GM08714 (cell line): ENCODE results near the gene TAGLN.
A peak's percentile ranks its signal among the peaks of the same experiment; 100 is the strongest.

Experiments used
- H3K4me3 ChIP-seq: fragments of 200-500 bp; sonication (Bioruptor generic); 2 replicates; pipeline ENCODE4 v1.5.1; 2014; ENCODE audit warnings: mild to moderate bottlenecking, low read length, inconsistent platforms
- ZNF274 ChIP-seq: IDR thresholded peaks from 2 replicates; pipeline ENCODE4 v1.6.1; 2012; ENCODE audit warnings: mild to moderate bottlenecking, low read depth, low read length

TAGLN gene

DNA sequence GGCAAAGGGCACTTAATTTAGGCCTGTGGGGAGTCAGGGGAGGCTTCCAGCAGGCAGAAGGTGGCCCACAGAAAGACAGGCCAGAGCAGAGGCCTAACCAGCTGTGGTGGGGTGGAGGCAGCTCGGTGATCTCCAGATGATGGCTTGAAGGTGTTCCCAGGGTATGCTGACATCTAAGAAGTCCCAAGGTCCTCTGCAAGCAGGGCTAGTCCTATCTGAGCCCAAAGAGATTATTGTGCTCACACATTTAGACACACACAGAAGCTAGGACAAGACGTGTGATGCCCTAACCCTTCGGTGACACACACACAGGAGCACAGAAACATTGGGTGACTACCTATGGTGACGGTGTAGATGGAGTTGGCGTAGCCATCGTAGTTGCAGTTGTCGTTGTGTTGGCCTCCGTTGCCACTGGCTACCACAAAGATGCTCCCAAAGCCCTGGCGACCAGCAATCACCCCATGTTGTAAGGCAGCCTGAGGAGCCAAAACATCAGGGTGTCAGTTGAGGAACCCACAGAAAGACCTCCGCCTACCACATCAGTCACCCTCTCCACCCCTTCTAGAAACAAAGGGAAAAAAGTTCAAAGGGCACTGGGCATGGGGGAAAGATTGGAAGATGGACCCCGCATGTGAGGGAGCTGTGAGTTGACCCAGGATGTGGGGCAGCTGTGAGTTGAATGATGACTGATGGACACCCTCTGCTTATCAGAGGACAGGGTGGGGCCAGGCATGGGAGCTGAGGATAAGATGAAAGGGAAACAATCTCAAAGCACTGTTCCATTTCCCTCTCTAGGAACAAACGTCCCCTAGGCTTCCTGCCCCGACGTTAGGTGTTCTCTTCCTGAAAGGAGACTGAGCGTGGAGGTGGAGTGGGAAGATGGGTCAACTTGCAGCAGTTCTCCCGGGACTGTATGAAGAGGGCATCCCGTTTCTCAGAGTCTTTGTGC, 24.8 kb downstream of the TAGLN start:
- TF ChIP-seq ZNF274, result no peak
- H3K4me3 ChIP-seq, result no peak overlapping the region

DNA sequence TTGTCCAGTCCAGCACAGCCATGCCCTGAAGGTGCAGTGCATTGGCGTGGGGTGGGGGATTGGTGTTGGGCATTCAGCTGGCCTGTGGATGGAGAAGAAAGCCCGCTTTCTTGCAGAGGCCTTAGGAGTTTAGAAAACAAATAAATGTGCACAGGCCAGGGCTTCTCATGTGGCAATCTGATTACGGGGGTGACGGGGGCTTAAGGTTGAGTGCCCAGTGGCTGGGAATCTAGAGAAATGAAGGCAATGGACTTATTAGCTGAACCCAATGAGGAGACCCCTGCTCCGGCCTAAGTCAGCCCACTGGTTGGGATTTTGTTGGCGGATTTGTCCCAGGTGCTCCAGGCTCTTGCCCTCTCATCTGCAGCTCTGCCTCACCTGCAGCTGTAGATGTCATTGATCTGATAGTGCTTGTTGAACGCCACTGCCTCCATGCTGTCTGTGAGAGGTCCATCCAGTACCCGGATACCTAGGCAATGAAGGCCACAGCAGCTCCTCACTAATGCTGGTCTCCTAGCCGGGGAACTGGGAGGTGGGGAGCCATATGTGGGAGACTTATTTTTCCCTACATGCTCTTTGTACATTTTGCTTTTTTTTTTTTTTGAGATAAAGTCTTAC, 26.5 kb downstream of the TAGLN start:
- TF ChIP-seq ZNF274, result no peak
- H3K4me3 ChIP-seq, result no peak overlapping the region

DNA sequence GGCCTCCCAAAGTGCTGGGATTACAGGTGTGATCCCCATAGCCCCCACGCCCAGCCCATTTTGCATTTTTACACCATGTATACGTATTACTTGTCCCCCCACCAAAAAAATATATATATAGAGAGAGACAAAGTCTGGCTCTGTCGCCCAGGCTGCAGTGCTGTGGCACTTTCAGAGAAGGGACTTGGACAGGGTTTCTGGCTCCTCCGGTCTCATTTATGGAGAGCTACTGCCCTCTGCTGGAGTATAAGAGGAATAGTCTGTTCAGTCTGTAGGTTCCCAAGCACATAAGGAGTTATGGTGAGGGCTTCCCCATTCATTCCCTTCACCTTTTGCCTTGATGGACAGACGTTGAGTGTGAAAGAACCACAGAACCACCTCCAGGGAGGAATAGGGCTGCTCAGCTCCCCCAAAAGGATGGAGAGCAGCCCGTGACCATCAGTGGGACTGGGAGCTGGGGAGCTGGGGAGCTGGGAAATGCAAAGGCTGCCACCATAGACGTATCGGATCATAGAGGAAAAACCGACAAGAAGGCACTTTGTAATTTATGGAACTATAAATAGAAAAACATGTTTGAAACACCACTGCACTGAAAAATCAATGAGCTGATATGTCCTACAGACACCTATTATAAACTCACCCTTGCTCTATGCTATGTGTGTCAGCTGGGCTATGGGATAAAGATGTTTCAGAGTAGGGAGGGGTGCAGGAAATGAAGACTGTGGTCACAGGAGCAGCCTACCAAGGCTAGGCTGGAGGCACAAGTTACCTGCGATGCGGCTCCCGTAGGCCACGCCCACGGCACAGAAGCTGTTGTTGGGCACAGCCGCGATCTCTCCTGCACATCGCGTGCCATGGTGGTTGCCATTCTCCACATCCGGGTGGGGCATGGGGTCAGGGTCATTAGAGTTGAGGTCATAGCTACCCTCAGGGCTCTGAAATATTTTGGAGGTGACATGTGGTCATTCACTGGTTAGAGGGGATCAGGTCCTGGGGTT, 27.5 kb downstream of the TAGLN start:
- no peak for TF ChIP-seq ZNF274
- no peak overlapping the region for H3K4me3 ChIP-seq

- TF ChIP-seq ZNF274, result no peak
Measured at GRCh38 chr11:117228091-117228490, 28.9 kb downstream of the TAGLN start.

DNA sequence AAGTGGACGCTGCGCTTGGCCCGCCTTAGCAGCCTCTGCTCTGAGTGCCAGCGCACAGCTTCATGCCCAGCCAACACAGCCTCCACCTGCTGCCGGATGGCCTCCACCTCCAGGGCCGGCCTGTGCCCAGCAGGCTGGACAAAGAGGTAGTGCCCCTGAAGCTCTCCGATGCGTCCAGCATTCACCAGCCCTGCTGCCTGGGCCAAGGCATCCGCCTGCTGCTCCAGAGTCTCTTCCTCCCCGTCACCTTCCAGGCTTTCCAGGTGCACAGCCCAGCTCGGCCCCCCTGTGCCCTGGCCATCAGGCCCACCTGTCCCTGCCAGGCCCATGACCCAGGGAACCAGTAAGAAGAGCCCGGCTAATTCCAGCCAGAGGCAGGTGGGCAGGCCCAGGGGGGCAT, 30.2 kb downstream of the TAGLN start:
- no peak for TF ChIP-seq ZNF274

More at GRCh38 chr11:117228091-117228490, 28.9 kb downstream of the TAGLN start:
- no peak overlapping the region for H3K4me3 ChIP-seq

GRCh38 chr11:117229931-117230285, 30.7 kb downstream of the TAGLN start:
- TF ChIP-seq ZNF274, result no peak
- peak overlapping the region; percentile 88; the same call in 1 of the 2 replicates for H3K4me3 ChIP-seq

More for the DNA sequence above, 30.2 kb downstream of the TAGLN start:
- no peak overlapping the region for H3K4me3 ChIP-seq

DNA sequence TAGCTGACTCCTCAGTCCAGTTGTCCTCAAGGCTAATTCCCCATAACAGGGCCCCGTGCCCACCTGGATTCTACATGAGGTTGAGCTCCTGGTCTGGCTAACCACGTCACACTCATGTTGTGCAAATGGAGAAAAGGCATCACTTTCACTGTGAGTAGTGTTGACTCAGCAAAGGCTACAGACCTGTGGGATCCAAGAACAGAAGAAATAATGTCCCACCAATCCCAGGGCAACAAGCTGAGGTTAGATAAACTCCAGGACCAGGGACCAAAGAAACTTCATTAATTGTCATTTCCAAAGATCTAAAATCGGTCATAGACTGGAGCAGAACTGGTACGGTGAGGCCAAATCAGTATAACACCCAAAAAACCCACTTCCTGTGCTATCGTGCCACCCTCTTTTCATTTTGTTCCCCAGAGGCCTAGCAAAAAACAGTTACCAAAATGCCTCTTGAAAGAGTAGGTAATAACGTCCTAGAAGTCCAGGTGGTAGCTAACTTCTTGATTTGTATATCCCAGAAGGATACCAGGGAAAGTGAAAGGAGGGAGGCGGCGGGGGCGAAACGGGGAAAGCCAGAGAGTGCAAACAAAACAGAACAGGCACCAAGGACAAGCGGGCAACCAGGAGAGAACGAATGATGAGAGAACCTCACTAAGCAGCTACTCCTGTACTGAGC, 31.3 kb downstream of the TAGLN start:
- peak overlapping the region; percentile 88 for H3K4me3 ChIP-seq
- no peak for TF ChIP-seq ZNF274

DNA sequence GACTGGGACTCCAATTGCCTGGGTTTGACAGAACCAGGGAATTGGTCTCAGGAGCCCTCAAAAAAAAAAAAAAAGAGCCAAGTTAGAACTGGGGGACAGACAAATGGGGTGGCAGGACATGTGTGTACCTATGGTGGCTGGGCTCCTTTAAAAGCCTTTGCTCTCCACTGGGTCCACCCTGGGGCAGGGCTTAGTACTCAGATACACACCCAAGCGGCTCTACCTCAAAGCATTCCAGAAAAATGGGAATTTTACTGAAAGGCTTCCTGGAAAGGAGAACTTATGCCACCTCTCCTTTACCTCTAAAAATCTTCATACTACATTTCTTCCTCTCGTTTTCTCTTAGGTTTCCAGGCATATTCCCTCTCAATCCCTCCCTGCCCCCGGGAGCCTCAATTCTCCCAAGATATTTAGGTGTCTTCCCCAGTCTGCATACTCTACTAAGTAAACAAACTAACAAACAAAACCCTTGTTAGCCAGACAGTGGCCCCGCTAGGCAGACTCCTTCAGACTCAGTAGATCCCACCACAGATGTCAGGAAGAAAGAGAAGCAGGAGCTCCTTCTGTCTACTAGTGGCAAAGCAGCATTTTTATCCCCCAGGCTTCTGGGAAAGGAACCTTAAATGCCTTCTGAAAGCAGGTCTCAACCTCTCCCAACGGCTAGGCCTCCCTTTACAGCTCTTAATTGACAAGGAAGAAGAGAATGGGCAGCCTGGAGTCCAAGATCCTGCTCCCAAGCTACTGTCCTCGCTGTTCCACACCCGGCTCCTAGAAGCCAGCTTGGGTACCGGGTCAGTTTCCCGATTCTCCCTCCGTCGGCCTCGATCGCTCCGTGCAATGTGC, 32.0 kb downstream of the TAGLN start:
- H3K4me3 ChIP-seq, result peak overlapping the region; percentile 88
- TF ChIP-seq ZNF274, result no peak

DNA sequence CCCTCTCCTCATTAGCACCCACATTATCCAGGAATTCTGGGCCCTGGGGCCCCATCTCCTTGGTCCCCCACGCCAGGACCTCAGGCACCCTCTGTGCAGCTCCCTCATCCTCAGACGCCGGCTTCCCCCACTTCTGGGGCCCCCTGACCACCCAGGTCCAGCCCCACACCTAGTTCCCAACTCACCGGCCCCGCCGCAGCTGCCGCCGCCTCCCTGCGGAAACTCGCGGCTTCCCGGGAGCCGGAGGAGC, 32.6 kb downstream of the TAGLN start, which contains the start of gene PCSK7:
TSS of gene PCSK7 (minus strand) at position 232 of the 250 bp plus-strand sequence. CDS start 2,229 bp downstream, outside the sequence.
- TF ChIP-seq ZNF274, result no peak
- H3K4me3 ChIP-seq, result peak within 1 kb of the TSS; percentile 88

DNA sequence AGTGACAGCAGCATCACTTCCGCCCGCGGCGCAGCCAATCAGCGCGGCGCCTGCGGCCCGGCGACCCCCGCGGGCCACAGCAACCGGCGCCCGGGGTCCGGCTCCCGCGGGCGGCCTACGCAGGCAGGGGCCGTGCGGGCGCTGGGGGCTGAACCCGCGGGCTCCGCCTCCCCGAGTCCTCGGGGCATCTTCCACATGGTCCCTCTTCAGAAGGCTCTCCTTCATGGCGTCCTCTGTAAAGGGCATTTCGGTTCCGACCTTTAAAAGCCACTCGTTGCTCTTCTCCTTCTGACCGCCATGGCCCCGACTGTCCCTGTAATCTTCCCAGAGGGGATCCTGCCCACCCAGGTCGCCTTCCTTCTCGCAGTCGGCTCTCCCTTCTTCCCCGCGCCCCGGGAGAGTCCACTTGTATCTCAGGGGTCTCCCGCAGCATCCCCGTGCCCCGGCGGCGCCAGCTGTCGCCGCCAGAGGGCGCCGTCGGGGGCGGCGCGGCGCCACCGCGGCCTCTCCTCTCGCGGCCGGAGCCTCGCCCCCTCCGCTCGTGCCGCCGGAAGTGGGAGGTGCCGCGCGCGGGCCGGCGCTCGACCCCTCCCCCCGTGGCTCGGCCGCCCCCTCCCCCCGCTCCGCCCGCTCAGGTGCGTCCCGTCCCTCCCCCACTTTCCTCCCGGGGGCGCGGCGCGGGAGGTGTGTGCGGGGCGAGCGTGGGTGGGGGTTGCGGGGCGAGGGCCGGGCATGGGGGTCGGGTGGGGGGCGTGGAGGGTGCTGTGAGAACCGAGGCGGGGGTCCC, 33.1 kb downstream of the TAGLN start, which contains the start of gene RNF214:
TSS of gene RNF214 (plus strand) at position 580 of the 787 bp plus-strand sequence. CDS start 1,602 bp downstream, outside the sequence.
- TF ChIP-seq ZNF274, result no peak
- H3K4me3 ChIP-seq, result peak within 1 kb of the TSS; percentile 88

- H3K4me3 ChIP-seq, result peak overlapping the region; percentile 79
- no peak for TF ChIP-seq ZNF274
Measured at GRCh38 chr11:117232911-117233409, 33.8 kb downstream of the TAGLN start.

DNA sequence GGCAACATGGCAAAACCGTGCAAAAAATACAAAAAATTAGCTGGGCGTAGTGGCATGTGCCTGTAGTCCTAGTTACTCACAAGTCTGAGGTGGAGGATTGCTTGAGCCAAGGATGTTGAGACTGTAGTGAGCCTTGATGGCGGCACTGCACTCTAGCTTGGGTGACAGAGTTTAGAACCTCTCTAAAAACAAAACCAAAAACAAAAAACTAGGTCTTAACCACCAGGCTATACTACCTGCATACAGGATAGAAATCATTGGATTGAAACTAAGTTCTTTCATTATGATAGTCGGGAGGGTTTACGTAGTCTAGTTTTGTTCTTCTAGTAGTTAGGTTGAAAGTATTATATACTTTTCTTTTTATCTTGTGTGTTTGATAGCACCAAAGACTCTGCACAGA, 39.1 kb downstream of the TAGLN start:
- no peak overlapping the region for H3K4me3 ChIP-seq
- no peak for TF ChIP-seq ZNF274
